K562 (cell line): ENCODE results near the gene SF3A2. TPM values are rescaled to one million over a fixed set of nuclear protein-coding genes. Genes with fewer than 3 reads are reported as not detected.
A peak's percentile ranks its signal among the peaks of the same experiment; 100 is the strongest.

Experiments used
- CBX1 ChIP-seq: sonication (generic); IDR thresholded peaks from 2 replicates; pipeline ENCODE4 v1.6.1; 2016; ENCODE audit warnings: antibody characterized with exemption, low read depth, mild to moderate bottlenecking
- CTBP1 ChIP-seq: fragments of 450-650 bp; IDR thresholded peaks from 2 replicates; pipeline ENCODE4 v1.6.1; 2016; ENCODE audit warnings: borderline replicate concordance
- FOSL1 ChIP-seq: fragments of 200-800 bp; sonication (Bioruptor generic); conservative IDR thresholded peaks from 2 replicates; pipeline ENCODE4 v1.6.1; 2016; ENCODE audit warnings: missing genetic modification characterization, missing compliant biosample characterization
- HDAC1 ChIP-seq, 2 experiments: fragments of 450-650 bp; IDR thresholded peaks; 2 replicates each; pipeline ENCODE4 v1.6.1; 2016 to 2017; ENCODE audit warnings: inconsistent platforms in 1 of 2, mild to moderate bottlenecking in 1 of 2, moderate library complexity in 1 of 2
- MITF ChIP-seq: IDR thresholded peaks from 2 replicates; pipeline ENCODE4 v1.6.1; 2014; ENCODE audit warnings: antibody characterized with exemption
- MNT ChIP-seq, 2 experiments: fragments of 450-650 bp; conservative IDR thresholded peaks; 2 replicates each; pipeline ENCODE4 v1.6.1; 2017; ENCODE audit warnings: mild to moderate bottlenecking in 2 of 2, moderate library complexity in 2 of 2
- MYBL2 ChIP-seq, 2 experiments: fragments of 450-650 bp in 1 of 2; sonication (generic) in 1 of 2; formaldehyde crosslinking in 1 of 2; IDR thresholded peaks; 2 replicates each; pipeline versions ENCODE4 v1.6.1 to v1.8.1; 2017 to 2022; ENCODE audit warnings: borderline replicate concordance in 1 of 2, inconsistent platforms in 1 of 2, low read depth in 1 of 2, mild to moderate bottlenecking in 1 of 2, missing genetic modification reagents in 1 of 2, moderate library complexity in 1 of 2
- NFIX ChIP-seq: fragments of 250-450 bp; sonication (Bioruptor Pico); IDR thresholded peaks from 2 replicates; pipeline ENCODE4 v1.4.0; 2020; ENCODE audit warnings: low read depth, mild to moderate bottlenecking, moderate library complexity
- NR4A1 ChIP-seq, 2 experiments: fragments of 250-450 bp in 1 of 2; fragments of 450-650 bp in 1 of 2; sonication (Bioruptor Pico) in 1 of 2; IDR thresholded peaks; 2 replicates each; pipeline versions ENCODE4 v1.4.0 to v1.6.1; 2016 to 2020; ENCODE audit warnings: mild to moderate bottlenecking in 2 of 2, missing compliant biosample characterization in 1 of 2, missing genetic modification characterization in 1 of 2, moderate library complexity in 1 of 2
- RAD51 ChIP-seq: fragments of 450-650 bp; IDR thresholded peaks from 2 replicates; pipeline ENCODE4 v1.7.1; 2016; ENCODE audit warnings: low read depth, mild to moderate bottlenecking, borderline replicate concordance
- SPI1 ChIP-seq: IDR thresholded peaks from 2 replicates; pipeline ENCODE4 v1.6.1; 2011; ENCODE audit warnings: low read depth, low read length, control low read depth, borderline replicate concordance
- TBP ChIP-seq: optimal IDR thresholded peaks from 2 replicates; pipeline ENCODE3; 2011; ENCODE audit warnings: low read depth, low read length, improper control_type of control experiment
- ZEB2 ChIP-seq: fragments of 450-650 bp; IDR thresholded peaks from 2 replicates; pipeline ENCODE4 v1.6.1; 2016
- ZNF140 ChIP-seq: fragments of 250-450 bp; sonication (Bioruptor Pico); IDR thresholded peaks from 2 replicates; pipeline ENCODE4 v1.8.0; 2021; ENCODE audit warnings: moderate library complexity, mild to moderate bottlenecking, inconsistent platforms
- polyA plus RNA-seq, 8 experiments: library from polyadenylated mRNA; depleted of rRNA in 4 of 8; stranded (reverse) in 5 of 8; unstranded in 3 of 8; fragments of >200 nt; fragmentation: Nextera tagmentation in 2 of 8; fragmentation: Illumina TruSeq in 1 of 8; extraction: Ambion mirVana in 2 of 8; extraction: Trizol in 1 of 8; gene quantifications; 2 replicates each; pipeline versions ENCODE4 v1.2.1 to v1.2.3, GENCODE V29; 2011 to 2014; ENCODE audit warnings: inconsistent platforms in 1 of 8, missing spikeins in 1 of 8
- total RNA-seq, 7 experiments: library from RNA; depleted of rRNA in 6 of 7; stranded (reverse); fragments of >200 nt in 6 of 7; fragmentation: Illumina TruSeq in 2 of 7; extraction: Trizol in 2 of 7; gene quantifications; 2 replicates each; pipeline versions ENCODE4 v1.2.1 to v1.2.3, GENCODE V29; 2011 to 2021; ENCODE audit warnings: low replicate concordance in 1 of 7
- TF ChIP-seq, protein P1 (sequence below), 2 experiments: fragments of 450-650 bp; IDR thresholded peaks; 2 replicates each; pipeline ENCODE4 v1.6.1; 2018; ENCODE audit warnings: mild to moderate bottlenecking in 2 of 2, low read depth in 1 of 2; ENCODE audit not compliant: partially characterized antibody in 2 of 2
- TF ChIP-seq, protein P2 (sequence below): fragments of 250-450 bp; sonication (Bioruptor Pico); IDR thresholded peaks from 2 replicates; pipeline ENCODE4 v1.4.0; 2020; ENCODE audit warnings: borderline replicate concordance

The SF3A2 gene
- total and polyA plus RNA-seq, 9 of the 15 experiments (the other 6 are each of a cell fraction or from before 2014, with no cell fraction given), result 0.17 to 194 (median 22.8) TPM

- TF ChIP-seq, protein P1, sequence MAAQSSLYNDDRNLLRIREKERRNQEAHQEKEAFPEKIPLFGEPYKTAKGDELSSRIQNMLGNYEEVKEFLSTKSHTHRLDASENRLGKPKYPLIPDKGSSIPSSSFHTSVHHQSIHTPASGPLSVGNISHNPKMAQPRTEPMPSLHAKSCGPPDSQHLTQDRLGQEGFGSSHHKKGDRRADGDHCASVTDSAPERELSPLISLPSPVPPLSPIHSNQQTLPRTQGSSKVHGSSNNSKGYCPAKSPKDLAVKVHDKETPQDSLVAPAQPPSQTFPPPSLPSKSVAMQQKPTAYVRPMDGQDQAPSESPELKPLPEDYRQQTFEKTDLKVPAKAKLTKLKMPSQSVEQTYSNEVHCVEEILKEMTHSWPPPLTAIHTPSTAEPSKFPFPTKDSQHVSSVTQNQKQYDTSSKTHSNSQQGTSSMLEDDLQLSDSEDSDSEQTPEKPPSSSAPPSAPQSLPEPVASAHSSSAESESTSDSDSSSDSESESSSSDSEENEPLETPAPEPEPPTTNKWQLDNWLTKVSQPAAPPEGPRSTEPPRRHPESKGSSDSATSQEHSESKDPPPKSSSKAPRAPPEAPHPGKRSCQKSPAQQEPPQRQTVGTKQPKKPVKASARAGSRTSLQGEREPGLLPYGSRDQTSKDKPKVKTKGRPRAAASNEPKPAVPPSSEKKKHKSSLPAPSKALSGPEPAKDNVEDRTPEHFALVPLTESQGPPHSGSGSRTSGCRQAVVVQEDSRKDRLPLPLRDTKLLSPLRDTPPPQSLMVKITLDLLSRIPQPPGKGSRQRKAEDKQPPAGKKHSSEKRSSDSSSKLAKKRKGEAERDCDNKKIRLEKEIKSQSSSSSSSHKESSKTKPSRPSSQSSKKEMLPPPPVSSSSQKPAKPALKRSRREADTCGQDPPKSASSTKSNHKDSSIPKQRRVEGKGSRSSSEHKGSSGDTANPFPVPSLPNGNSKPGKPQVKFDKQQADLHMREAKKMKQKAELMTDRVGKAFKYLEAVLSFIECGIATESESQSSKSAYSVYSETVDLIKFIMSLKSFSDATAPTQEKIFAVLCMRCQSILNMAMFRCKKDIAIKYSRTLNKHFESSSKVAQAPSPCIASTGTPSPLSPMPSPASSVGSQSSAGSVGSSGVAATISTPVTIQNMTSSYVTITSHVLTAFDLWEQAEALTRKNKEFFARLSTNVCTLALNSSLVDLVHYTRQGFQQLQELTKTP (IDR thresholded peaks at IDR 0.05; ENCODE audit: low read depth in 1 of 2, partially characterized antibody in 2 of 2), result no peak
- no peak for TF ChIP-seq NFIX (CRISPR knock-in tag)
- peak; percentile 89 for TF ChIP-seq SPI1
- 0 out of 2 replicates have a peak, but pooled peaks have one; percentile 32 for TF ChIP-seq CBX1
- TF ChIP-seq, protein P2, sequence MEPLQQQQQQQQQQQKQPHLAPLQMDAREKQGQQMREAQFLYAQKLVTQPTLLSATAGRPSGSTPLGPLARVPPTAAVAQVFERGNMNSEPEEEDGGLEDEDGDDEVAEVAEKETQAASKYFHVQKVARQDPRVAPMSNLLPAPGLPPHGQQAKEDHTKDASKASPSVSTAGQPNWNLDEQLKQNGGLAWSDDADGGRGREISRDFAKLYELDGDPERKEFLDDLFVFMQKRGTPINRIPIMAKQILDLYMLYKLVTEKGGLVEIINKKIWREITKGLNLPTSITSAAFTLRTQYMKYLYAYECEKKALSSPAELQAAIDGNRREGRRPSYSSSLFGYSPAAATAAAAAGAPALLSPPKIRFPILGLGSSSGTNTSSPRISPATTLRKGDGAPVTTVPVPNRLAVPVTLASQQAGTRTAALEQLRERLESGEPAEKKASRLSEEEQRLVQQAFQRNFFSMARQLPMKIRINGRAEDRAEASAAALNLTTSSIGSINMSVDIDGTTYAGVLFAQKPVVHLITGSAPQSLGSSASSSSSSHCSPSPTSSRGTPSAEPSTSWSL (CRISPR knock-in tag), result 0 out of 2 replicates have a peak, but pooled peaks have one; percentile 37
- TF ChIP-seq TBP, result peak; percentile 21
- TF ChIP-seq MITF, result 0 out of 2 replicates have a peak, but pooled peaks have one; percentile 20
- TF ChIP-seq ZNF140 (CRISPR knock-in tag), result no peak
- no peak for TF ChIP-seq MYBL2 (IDR thresholded peaks at IDR 0.05; ENCODE audit: low read depth)
- TF ChIP-seq MYBL2 (CRISPR knock-in tag; IDR thresholded peaks at IDR 0.05; ENCODE audit: borderline replicate concordance), result no peak
- TF ChIP-seq MNT (conservative IDR thresholded peaks at IDR 0.05), result peak; percentile 90 to 94
- peak; percentile 91 for TF ChIP-seq CTBP1
- no peak for TF ChIP-seq NR4A1 (CRISPR knock-in tag; IDR thresholded peaks at IDR 0.05)
- peak; percentile 50; the same call in 1 of the 2 replicates for TF ChIP-seq NR4A1 (tag; IDR thresholded peaks at IDR 0.05)
- peak; percentile 13; the same call in 1 of the 2 replicates for TF ChIP-seq ZEB2
- no peak for TF ChIP-seq FOSL1
- TF ChIP-seq HDAC1 (IDR thresholded peaks at IDR 0.05), result peak in 1 of 2 experiments; percentile 59; a peak in 1 of 4 replicates
- peak; percentile 81 for TF ChIP-seq RAD51
Measured at GRCh38 chr19:2266183-2266993, 29.8 kb downstream of the SF3A2 start (continued).
